K562 (cell line): ENCODE data around the gene CRELD2. TPM values are rescaled to one million over a fixed set of nuclear protein-coding genes. Genes with fewer than 3 reads are reported as not detected.

Experiments used
- ATAC-seq: fragments of 200-7000 bp; cut with Tn5 transposase; 3 replicates; pipeline ENCODE4 v1.9.1; 2020; ENCODE audit warnings: moderate library complexity
- BruUV-seq: library from RNA; stranded (reverse); fragments of 400-500 nt; replicated peaks from 2 replicates; lab custom pipeline; 2021; lab: Mats Ljungman, UMichigan
- CTCF ChIA-PET: fragments of 300-600 bp; formaldehyde crosslinking; extraction: SDS; loops from one replicate; lab custom pipeline; 2021; ENCODE audit warnings: low intra/inter-chr PET ratio; lab: Yijun Ruan, JAX
- POLR2A ChIA-PET: fragments of 300-600, 350-650 bp; sonication (Branson Sonifier 250); formaldehyde crosslinking; extraction: SDS; loops from one replicate; lab custom pipeline; 2021; ENCODE audit warnings: antibody characterized with exemption, inconsistent platforms; lab: Yijun Ruan, JAX
- DNase-seq, 4 experiments: peaks; one replicate each; pipeline versions ENCODE4 v3.0.0 to v3.0.0-alpha.2; 2011 to 2018; ENCODE audit warnings: low spot score in 3 of 4, mixed read lengths in 3 of 4; ENCODE audit errors: extremely low read depth in 1 of 4
- FAIRE-seq: peaks from 2 replicates; lab custom pipeline; 2011; peaks lifted over from hg19 to GRCh38; lab: Jason Lieb, UNC
- H2AFZ ChIP-seq: 2 replicates; pipeline ENCODE4 v1.6.0; 2011; ENCODE audit warnings: low read depth, low read length, control low read depth, inconsistent platforms
- H3K27ac ChIP-seq: fragments of 200-600 bp; 3 replicates; pipeline ENCODE4 v1.8.0; 2011; ENCODE audit warnings: low read depth, mild to moderate bottlenecking, control low read depth, inconsistent platforms, low read length, moderate library complexity, mixed read lengths; ENCODE audit errors: extremely low read depth
- H3K27me3 ChIP-seq, 2 experiments: fragments of 300-600 bp in 1 of 2; 2 replicates in 1 of 2; 3 replicates in 1 of 2; pipeline versions ENCODE4 v1.6.0 to v1.8.0; 2011; ENCODE audit warnings: inconsistent platforms in 2 of 2, low read length in 2 of 2, mild to moderate bottlenecking in 1 of 2, mixed read lengths in 1 of 2, moderate library complexity in 1 of 2; ENCODE audit not compliant: control insufficient read depth in 2 of 2, insufficient read depth in 2 of 2
- H3K36me3 ChIP-seq: fragments of 300-600 bp; 3 replicates; pipeline ENCODE4 v1.8.0; 2011; ENCODE audit warnings: mild to moderate bottlenecking, low read length, inconsistent platforms; ENCODE audit not compliant: control insufficient read depth, insufficient read depth
- H3K4me1 ChIP-seq, 2 experiments: fragments of 200-600 bp in 1 of 2; replicated peaks in 1 of 2; 2 replicates in 1 of 2; 3 replicates in 1 of 2; pipeline versions ENCODE4 v1.5.1 to v1.8.0; 2011; ENCODE audit warnings: inconsistent platforms in 2 of 2, low read length in 2 of 2, mild to moderate bottlenecking in 1 of 2, mixed read lengths in 1 of 2, moderate library complexity in 1 of 2; ENCODE audit not compliant: control insufficient read depth in 2 of 2, insufficient read depth in 2 of 2
- H3K4me2 ChIP-seq: 2 replicates; pipeline ENCODE4 v1.6.1; 2011; ENCODE audit warnings: low read length, control low read depth, inconsistent platforms, mixed read lengths; ENCODE audit not compliant: insufficient read depth
- H3K4me3 ChIP-seq: fragments of 200-600 bp; sonication (generic), shearing (Covaris generic); 2 replicates; pipeline ENCODE4 v1.5.1; 2016; ENCODE audit warnings: control low read depth, inconsistent platforms
- H3K79me2 ChIP-seq: fragments of 200-600 bp; 3 replicates; pipeline ENCODE4 v1.8.0; 2011; ENCODE audit warnings: low read length, inconsistent platforms; ENCODE audit not compliant: control insufficient read depth, insufficient read depth
- H3K9ac ChIP-seq, 2 experiments: 2 replicates each; pipeline versions ENCODE4 v1.6.0 to v1.6.1; 2011; ENCODE audit warnings: low read depth in 2 of 2, low read length in 2 of 2, control low read depth in 1 of 2, inconsistent platforms in 1 of 2, mild to moderate bottlenecking in 1 of 2, mixed read lengths in 1 of 2; ENCODE audit not compliant: insufficient read depth in 1 of 2
- H3K9me1 ChIP-seq: one replicate; pipeline ENCODE4 v1.6.0; 2011; ENCODE audit warnings: inconsistent platforms, mild to moderate bottlenecking, low read length, moderate library complexity; ENCODE audit not compliant: control insufficient read depth, insufficient read depth
- H3K9me3 ChIP-seq: replicated peaks from 2 replicates; pipeline ENCODE4 v1.5.1; 2011; ENCODE audit warnings: low read depth, low read length, inconsistent platforms; ENCODE audit not compliant: control insufficient read depth, insufficient read depth
- H4K20me1 ChIP-seq: replicated peaks from 2 replicates; pipeline ENCODE4 v1.6.1; 2011; ENCODE audit warnings: low read length, inconsistent platforms, mixed read lengths; ENCODE audit not compliant: control insufficient read depth, insufficient read depth
- DDX20 ChIP-seq: fragments of 450-650 bp; IDR thresholded peaks from 2 replicates; pipeline ENCODE4 v1.6.1; 2016; ENCODE audit warnings: missing genetic modification characterization, low read depth, mild to moderate bottlenecking, missing compliant biosample characterization, moderate library complexity
- DPF2 ChIP-seq: fragments of 450-650 bp; IDR thresholded peaks from 2 replicates; pipeline ENCODE4 v1.6.1; 2016
- EZH2 ChIP-seq: IDR thresholded peaks from 2 replicates; pipeline ENCODE4 v1.6.1; 2012; ENCODE audit warnings: low read depth, mild to moderate bottlenecking, inconsistent platforms, low read length, borderline replicate concordance
- HDAC2 ChIP-seq: fragments of 450-650 bp; IDR thresholded peaks from 2 replicates; pipeline ENCODE4 v1.6.1; 2016; ENCODE audit warnings: mild to moderate bottlenecking
- HOXB6 ChIP-seq: fragments of 250-450 bp; sonication (Bioruptor Pico); IDR thresholded peaks from 2 replicates; pipeline ENCODE4 v1.5.1; 2022; ENCODE audit warnings: mild to moderate bottlenecking, borderline replicate concordance
- KAT8 ChIP-seq: fragments of 450-650 bp; IDR thresholded peaks from 2 replicates; pipeline ENCODE4 v1.6.1; 2016; ENCODE audit warnings: low read depth, mild to moderate bottlenecking
- KHSRP ChIP-seq: fragments of 450-650 bp; IDR thresholded peaks from 2 replicates; pipeline ENCODE4 v1.6.1; 2017
- NFRKB ChIP-seq: fragments of 450-650 bp; IDR thresholded peaks from 2 replicates; pipeline ENCODE4 v1.6.1; 2016; ENCODE audit warnings: low read depth
- SMAD3 ChIP-seq: fragments of 450-650 bp; formaldehyde crosslinking; conservative IDR thresholded peaks from 2 replicates; pipeline ENCODE4 v1.4.0; 2020; ENCODE audit warnings: mild to moderate bottlenecking
- SRSF3 ChIP-seq: fragments of 200-400 bp; formaldehyde crosslinking; IDR thresholded peaks from 2 replicates; pipeline ENCODE4 v1.6.1; 2016; ENCODE audit warnings: mild to moderate bottlenecking, low read length, moderate library complexity; ENCODE audit not compliant: insufficient read depth
- TBL1XR1 ChIP-seq, 2 experiments: IDR thresholded peaks; 2 replicates each; pipeline ENCODE4 v1.6.1; 2012; ENCODE audit warnings: improper control_type of control experiment in 2 of 2, low read length in 2 of 2, mild to moderate bottlenecking in 1 of 2
- U2AF1 ChIP-seq: fragments of 200-400 bp; formaldehyde crosslinking; optimal IDR thresholded peaks from 2 replicates; pipeline ENCODE3; 2017; ENCODE audit warnings: mild to moderate bottlenecking, low read depth, low read length, moderate library complexity
- WHSC1 ChIP-seq: IDR thresholded peaks from one replicate; pipeline ENCODE4 v1.6.1; 2012; ENCODE audit warnings: low read length, control low read depth, inconsistent platforms
- ZNF143 ChIP-seq: sonication (generic); formaldehyde crosslinking; IDR thresholded peaks from 2 replicates; pipeline ENCODE4 v1.9.0; 2022; ENCODE audit warnings: mild to moderate bottlenecking, missing genetic modification reagents
- ZNF165 ChIP-seq: fragments of 250-450 bp; sonication (Bioruptor Pico); IDR thresholded peaks from 2 replicates; pipeline ENCODE4 v1.4.0; 2020; ENCODE audit warnings: borderline replicate concordance
- ZNF324 ChIP-seq: fragments of 250-450 bp; sonication (Bioruptor Pico); IDR thresholded peaks from 2 replicates; pipeline ENCODE4 v1.4.0; 2020; ENCODE audit warnings: mild to moderate bottlenecking
- ZNF384 ChIP-seq: IDR thresholded peaks from 2 replicates; pipeline ENCODE4 v1.6.1; 2012; ENCODE audit warnings: low read depth, low read length, improper control_type of control experiment
- ZNF584 ChIP-seq: fragments of 200-800 bp; sonication (Bioruptor generic); IDR thresholded peaks from 2 replicates; pipeline ENCODE4 v1.6.1; 2016; ENCODE audit warnings: low read depth, mild to moderate bottlenecking, missing genetic modification characterization, missing compliant biosample characterization
- WGBS: fragments of 100-300 bp; shearing (Covaris generic); methylation state at CpG from one replicate; pipeline ENCODE4 v1.1.6; 2016; ENCODE audit warnings: low coverage, mixed read lengths; ENCODE audit not compliant: insufficient coverage; ENCODE audit errors: missing lambda C conversion rate; 5-methylcytosine and 5-hydroxymethylcytosine counted together
- in situ Hi-C: fragments of 300-500 bp; cut with MboI; formaldehyde crosslinking; loops from 4 replicates; pipeline ENCODE4 v1.15.0; 2018; ENCODE audit warnings: inconsistent platforms, mixed read lengths
- intact Hi-C: fragments of 100-400 bp; cut with micrococcal nuclease; formaldehyde crosslinking; loops from 2 replicates; pipeline ENCODE4 v1.14.2; 2022
- polyA plus RNA-seq, 8 experiments: library from polyadenylated mRNA; depleted of rRNA in 4 of 8; stranded (reverse) in 5 of 8; unstranded in 3 of 8; fragments of >200 nt; fragmentation: Nextera tagmentation in 2 of 8; fragmentation: Illumina TruSeq in 1 of 8; extraction: Ambion mirVana in 2 of 8; extraction: Trizol in 1 of 8; gene quantifications; 2 replicates each; pipeline versions ENCODE4 v1.2.1 to v1.2.3, GENCODE V29; 2011 to 2014; ENCODE audit warnings: inconsistent platforms in 1 of 8, missing spikeins in 1 of 8
- total RNA-seq, 7 experiments: library from RNA; depleted of rRNA in 6 of 7; stranded (reverse); fragments of >200 nt in 6 of 7; fragmentation: Illumina TruSeq in 2 of 7; extraction: Trizol in 2 of 7; gene quantifications; 2 replicates each; pipeline versions ENCODE4 v1.2.1 to v1.2.3, GENCODE V29; 2011 to 2021; ENCODE audit warnings: low replicate concordance in 1 of 7
- TF ChIP-seq, protein P1 (sequence below): sonication (generic); formaldehyde crosslinking; IDR thresholded peaks from 2 replicates; pipeline ENCODE4 v1.9.0; 2022; ENCODE audit warnings: mild to moderate bottlenecking, missing genetic modification reagents

CRELD2 gene
- total and polyA plus RNA-seq, 9 of the 15 experiments (the other 6 are each of a cell fraction or from before 2014, with no cell fraction given) = 0.96 to 25.3 (median 8.8) TPM

- Histone ChIP-seq H3K9me3 (no peaks in the 10 kb centered on the region), H3K4me3 (no peak overlapping the region), H3K79me2 (no peaks in the 10 kb centered on the region), H2AFZ (no peak overlapping the region), H4K20me1 (0 out of 2 replicates have a peak, but pooled peaks cover 3% of the 10 kb centered on the region), H3K36me3 (peaks cover 13% of the 10 kb centered on the region; the same call in 1 of the 3 replicates), H3K4me2 (no peak overlapping the region), H3K27me3 (no peaks in the 10 kb centered on the region), H3K9me1 (no peaks in the 10 kb centered on the region), H3K4me1 (peaks cover under 1 to 25% of the 10 kb centered on the region in 2 experiments; a peak in 4 of 5 replicates), H3K9ac (no peak overlapping the region), H3K27ac (no peak overlapping the region)
- TF ChIP-seq EZH2 (no peak), DPF2 (no peak), KAT8 (no peak), ZNF143 (CRISPR knock-in tag) (no peak), SRSF3 (no peak), ZNF584 (no peak), U2AF1 (no peak), NFRKB (no peak), DDX20 (tag) (no peak), TBL1XR1 (IDR thresholded peaks at IDR 0.05; ENCODE audit: low read length in 2 of 2) (no peak), WHSC1 (no peak), KHSRP (no peak), HDAC2 (no peak), ZNF165 (CRISPR knock-in tag) (no peak), SMAD3 (CRISPR knock-in tag) (no peak), ZNF384 (no peak), HOXB6 (CRISPR knock-in tag) (no peak), ZNF324 (CRISPR knock-in tag) (no peak)
- TF ChIP-seq, protein P1, sequence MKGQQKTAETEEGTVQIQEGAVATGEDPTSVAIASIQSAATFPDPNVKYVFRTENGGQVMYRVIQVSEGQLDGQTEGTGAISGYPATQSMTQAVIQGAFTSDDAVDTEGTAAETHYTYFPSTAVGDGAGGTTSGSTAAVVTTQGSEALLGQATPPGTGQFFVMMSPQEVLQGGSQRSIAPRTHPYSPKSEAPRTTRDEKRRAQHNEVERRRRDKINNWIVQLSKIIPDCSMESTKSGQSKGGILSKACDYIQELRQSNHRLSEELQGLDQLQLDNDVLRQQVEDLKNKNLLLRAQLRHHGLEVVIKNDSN (CRISPR knock-in tag) = no peak
- ChIA-PET POLR2A (no interaction called here), CTCF (no interaction called here)
- FAIRE-seq (no peak), ATAC-seq (no peak), DNase-seq (no peak)
- no TSS peak for BruUV-seq
- in situ Hi-C loops (loop anchor here (5.0 kb wide), 1 partner anchor 157 kb away; no protein-coding TSS in a partner anchor), intact Hi-C loops (no loop called here)
- WGBS = 74% methylated on average over 11 of the region's 31 CpGs
These were observed 5.8 kb downstream of the CRELD2 start for GRCh38 chr22:49924113-49924833.
